ENCODE measurements around the gene VPS45. TPM values are rescaled to one million over a fixed set of nuclear protein-coding genes. Genes with fewer than 3 reads are reported as not detected.

Gene VPS45
- polyA plus RNA-seq, 1 donor from 2014 or later = 174 TPM

DNA sequence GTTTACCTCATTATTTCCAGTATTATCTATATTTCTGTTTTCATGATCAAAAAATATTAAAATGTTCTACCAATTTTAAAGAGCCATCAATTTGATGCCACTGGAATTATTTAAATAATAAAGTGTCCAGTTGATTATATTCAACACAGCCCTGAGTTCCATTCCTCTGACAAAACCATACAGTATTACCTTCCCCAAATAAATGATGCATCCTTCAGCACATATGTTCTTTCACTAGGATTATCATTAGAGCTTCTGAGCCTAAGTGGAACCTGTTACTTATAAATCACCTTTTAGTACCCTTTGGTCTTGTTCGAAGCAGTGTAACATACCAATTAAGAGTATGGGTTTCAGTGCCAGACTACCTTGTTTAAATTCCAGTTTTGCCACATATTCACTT, 64.8 kb downstream of the VPS45 start:
- Histone ChIP-seq H3K36me3 (ENCODE audit: insufficient read depth, low read length) (no peaks in the 10 kb centered on the region), H3K9me2 (ENCODE audit: insufficient read depth, low read length) (no peaks in the 10 kb centered on the region), H2AFZ (ENCODE audit: low read depth, low read length) (no peak overlapping the region), H3K27ac (ENCODE audit: low read length) (no peak overlapping the region), H3K9ac (ENCODE audit: low read length) (no peak overlapping the region), H3K4me2 (ENCODE audit: low read length) (no peak overlapping the region), H3K79me2 (replicated peaks; ENCODE audit: insufficient read depth, low read length) (no peaks in the 10 kb centered on the region), H4K20me1 (ENCODE audit: insufficient read depth) (no peaks in the 10 kb centered on the region), H3F3A (ENCODE audit: insufficient read depth, low read length, poor library complexity, severe bottlenecking) (no peaks in the 10 kb centered on the region), H3K27me3 (ENCODE audit: insufficient read depth, low read depth, low read length) (no peaks in the 10 kb centered on the region), H3K4me3 (ENCODE audit: low read length) (no peak overlapping the region), H3K9me3 (ENCODE audit: low read length) (no peaks in the 10 kb centered on the region)
- TF ChIP-seq, protein P1, sequence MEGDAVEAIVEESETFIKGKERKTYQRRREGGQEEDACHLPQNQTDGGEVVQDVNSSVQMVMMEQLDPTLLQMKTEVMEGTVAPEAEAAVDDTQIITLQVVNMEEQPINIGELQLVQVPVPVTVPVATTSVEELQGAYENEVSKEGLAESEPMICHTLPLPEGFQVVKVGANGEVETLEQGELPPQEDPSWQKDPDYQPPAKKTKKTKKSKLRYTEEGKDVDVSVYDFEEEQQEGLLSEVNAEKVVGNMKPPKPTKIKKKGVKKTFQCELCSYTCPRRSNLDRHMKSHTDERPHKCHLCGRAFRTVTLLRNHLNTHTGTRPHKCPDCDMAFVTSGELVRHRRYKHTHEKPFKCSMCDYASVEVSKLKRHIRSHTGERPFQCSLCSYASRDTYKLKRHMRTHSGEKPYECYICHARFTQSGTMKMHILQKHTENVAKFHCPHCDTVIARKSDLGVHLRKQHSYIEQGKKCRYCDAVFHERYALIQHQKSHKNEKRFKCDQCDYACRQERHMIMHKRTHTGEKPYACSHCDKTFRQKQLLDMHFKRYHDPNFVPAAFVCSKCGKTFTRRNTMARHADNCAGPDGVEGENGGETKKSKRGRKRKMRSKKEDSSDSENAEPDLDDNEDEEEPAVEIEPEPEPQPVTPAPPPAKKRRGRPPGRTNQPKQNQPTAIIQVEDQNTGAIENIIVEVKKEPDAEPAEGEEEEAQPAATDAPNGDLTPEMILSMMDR (IDR thresholded peaks at IDR 0.05; ENCODE audit: poor library complexity, severe bottlenecking) = no peak
- TF ChIP-seq TAF1 (IDR thresholded peaks at IDR 0.05; ENCODE audit: low read depth) (no peak), EZH2 (IDR thresholded peaks at IDR 0.05; ENCODE audit: borderline replicate concordance, insufficient read depth, low read length, poor library complexity, severe bottlenecking) (no peak), EP300 (conservative IDR thresholded peaks at IDR 0.05; ENCODE audit: poor library complexity, severe bottlenecking) (no peak), RAD21 (conservative IDR thresholded peaks at IDR 0.05) (no peak), SMC3 (conservative IDR thresholded peaks at IDR 0.05; ENCODE audit: poor library complexity) (no peak), MXI1 (conservative IDR thresholded peaks at IDR 0.05; ENCODE audit: poor library complexity, severe bottlenecking) (no peak), POLR2AphosphoS5 (IDR thresholded peaks at IDR 0.05) (no peak)
- TF ChIP-seq, protein P2, sequence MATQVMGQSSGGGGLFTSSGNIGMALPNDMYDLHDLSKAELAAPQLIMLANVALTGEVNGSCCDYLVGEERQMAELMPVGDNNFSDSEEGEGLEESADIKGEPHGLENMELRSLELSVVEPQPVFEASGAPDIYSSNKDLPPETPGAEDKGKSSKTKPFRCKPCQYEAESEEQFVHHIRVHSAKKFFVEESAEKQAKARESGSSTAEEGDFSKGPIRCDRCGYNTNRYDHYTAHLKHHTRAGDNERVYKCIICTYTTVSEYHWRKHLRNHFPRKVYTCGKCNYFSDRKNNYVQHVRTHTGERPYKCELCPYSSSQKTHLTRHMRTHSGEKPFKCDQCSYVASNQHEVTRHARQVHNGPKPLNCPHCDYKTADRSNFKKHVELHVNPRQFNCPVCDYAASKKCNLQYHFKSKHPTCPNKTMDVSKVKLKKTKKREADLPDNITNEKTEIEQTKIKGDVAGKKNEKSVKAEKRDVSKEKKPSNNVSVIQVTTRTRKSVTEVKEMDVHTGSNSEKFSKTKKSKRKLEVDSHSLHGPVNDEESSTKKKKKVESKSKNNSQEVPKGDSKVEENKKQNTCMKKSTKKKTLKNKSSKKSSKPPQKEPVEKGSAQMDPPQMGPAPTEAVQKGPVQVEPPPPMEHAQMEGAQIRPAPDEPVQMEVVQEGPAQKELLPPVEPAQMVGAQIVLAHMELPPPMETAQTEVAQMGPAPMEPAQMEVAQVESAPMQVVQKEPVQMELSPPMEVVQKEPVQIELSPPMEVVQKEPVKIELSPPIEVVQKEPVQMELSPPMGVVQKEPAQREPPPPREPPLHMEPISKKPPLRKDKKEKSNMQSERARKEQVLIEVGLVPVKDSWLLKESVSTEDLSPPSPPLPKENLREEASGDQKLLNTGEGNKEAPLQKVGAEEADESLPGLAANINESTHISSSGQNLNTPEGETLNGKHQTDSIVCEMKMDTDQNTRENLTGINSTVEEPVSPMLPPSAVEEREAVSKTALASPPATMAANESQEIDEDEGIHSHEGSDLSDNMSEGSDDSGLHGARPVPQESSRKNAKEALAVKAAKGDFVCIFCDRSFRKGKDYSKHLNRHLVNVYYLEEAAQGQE (IDR thresholded peaks at IDR 0.05; ENCODE audit: borderline replicate concordance) = no peak

DNA sequence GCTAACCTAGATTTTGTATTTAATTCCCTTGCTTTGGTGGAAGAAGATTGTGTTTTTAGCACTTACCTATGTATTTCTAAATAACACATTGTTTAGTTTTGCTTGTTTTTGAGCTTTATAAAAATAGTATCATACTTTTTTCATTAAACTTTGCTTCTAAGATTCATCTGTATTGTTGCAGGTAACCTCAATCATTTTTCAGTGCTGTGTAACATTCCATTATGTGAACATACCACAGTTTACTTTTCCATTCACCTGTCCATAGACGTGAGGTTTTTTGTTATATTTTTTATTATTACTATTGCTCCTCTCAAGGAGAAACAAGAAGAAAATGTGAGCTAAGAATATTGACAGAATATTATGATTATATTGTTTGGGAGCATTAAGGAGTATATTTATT, 67.0 kb downstream of the VPS45 start:
- H3K9ac ChIP-seq (ENCODE audit: low read length) = no peak overlapping the region

More for the DNA sequence above, 67.0 kb downstream of the VPS45 start:
- Histone ChIP-seq H3K9me3 (ENCODE audit: low read length) (no peaks in the 10 kb centered on the region), H3K27me3 (ENCODE audit: insufficient read depth, low read depth, low read length) (no peaks in the 10 kb centered on the region), H4K20me1 (ENCODE audit: insufficient read depth) (no peaks in the 10 kb centered on the region), H3K4me3 (ENCODE audit: low read length) (no peak overlapping the region), H3K9me2 (ENCODE audit: insufficient read depth, low read length) (no peaks in the 10 kb centered on the region), H3K36me3 (ENCODE audit: insufficient read depth, low read length) (no peaks in the 10 kb centered on the region), H3F3A (ENCODE audit: insufficient read depth, low read length, poor library complexity, severe bottlenecking) (no peaks in the 10 kb centered on the region), H3K27ac (ENCODE audit: low read length) (no peak overlapping the region), H3K79me2 (replicated peaks; ENCODE audit: insufficient read depth, low read length) (no peaks in the 10 kb centered on the region), H3K4me2 (ENCODE audit: low read length) (no peak overlapping the region), H2AFZ (ENCODE audit: low read depth, low read length) (no peak overlapping the region)
- TF ChIP-seq RAD21 (conservative IDR thresholded peaks at IDR 0.05) (no peak), MXI1 (conservative IDR thresholded peaks at IDR 0.05; ENCODE audit: poor library complexity, severe bottlenecking) (no peak), EZH2 (IDR thresholded peaks at IDR 0.05; ENCODE audit: borderline replicate concordance, insufficient read depth, low read length, poor library complexity, severe bottlenecking) (no peak), SMC3 (conservative IDR thresholded peaks at IDR 0.05; ENCODE audit: poor library complexity) (no peak), EP300 (conservative IDR thresholded peaks at IDR 0.05; ENCODE audit: poor library complexity, severe bottlenecking) (no peak), TAF1 (IDR thresholded peaks at IDR 0.05; ENCODE audit: low read depth) (no peak), POLR2AphosphoS5 (IDR thresholded peaks at IDR 0.05) (no peak)
- TF ChIP-seq, protein P1 (IDR thresholded peaks at IDR 0.05; ENCODE audit: poor library complexity, severe bottlenecking) = no peak
- TF ChIP-seq, protein P2 (IDR thresholded peaks at IDR 0.05; ENCODE audit: borderline replicate concordance) = no peak

Data from neural cell (in vitro differentiated cells).